Neural progenitor cell (in vitro differentiated cells): ENCODE measurements around the gene SRGAP2C.
"Not testable (repeated sequence)": the region's sequence is repeated elsewhere in the genome, so short reads cannot be mapped to it uniquely, and the experiment has no call there.

ENCODE experiments used
- EZH2 ChIP-seq: fragments of 200-600 bp; sonication (generic); IDR thresholded peaks from 2 replicates; pipeline ENCODE4 v1.6.1; 2017; ENCODE audit warnings: antibody characterized with exemption, mild to moderate bottlenecking, moderate library complexity
- TF ChIP-seq, protein P1 (sequence below): fragments of 200-600 bp; sonication (generic); IDR thresholded peaks from 2 replicates; pipeline ENCODE4 v1.5.1; 2017; ENCODE audit warnings: antibody characterized with exemption, mild to moderate bottlenecking

DNA sequence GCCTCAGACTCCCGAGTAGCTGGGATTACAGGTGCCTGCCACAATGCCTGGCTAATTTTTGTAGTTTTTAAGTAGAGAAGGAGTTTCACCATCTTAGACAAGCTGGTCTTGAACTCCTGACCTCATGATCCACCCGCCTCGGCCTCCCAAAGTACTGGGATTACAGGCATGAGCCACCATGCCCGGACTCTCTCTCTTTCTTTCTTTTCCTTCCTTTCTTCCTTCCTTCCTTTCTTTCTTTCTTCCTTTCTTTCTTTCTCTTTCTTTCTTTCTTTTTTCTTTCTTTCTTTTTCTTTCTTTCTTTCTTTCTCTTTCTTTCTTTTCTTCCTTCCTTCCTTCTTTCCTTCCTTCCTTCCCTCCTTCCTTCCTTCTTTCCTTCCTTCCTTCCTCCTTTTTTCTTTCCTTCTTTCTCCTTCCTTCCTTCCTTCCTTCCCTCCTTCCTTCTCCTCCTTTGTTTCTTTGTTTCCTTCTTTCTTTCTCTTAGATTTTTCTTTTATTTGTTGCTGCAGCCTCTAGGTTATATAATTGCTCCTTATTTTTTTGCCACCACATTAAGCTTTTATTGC, 234.4 kb downstream of the SRGAP2C start:
- not testable (repeated sequence) for TF ChIP-seq EZH2
- TF ChIP-seq, protein P1, sequence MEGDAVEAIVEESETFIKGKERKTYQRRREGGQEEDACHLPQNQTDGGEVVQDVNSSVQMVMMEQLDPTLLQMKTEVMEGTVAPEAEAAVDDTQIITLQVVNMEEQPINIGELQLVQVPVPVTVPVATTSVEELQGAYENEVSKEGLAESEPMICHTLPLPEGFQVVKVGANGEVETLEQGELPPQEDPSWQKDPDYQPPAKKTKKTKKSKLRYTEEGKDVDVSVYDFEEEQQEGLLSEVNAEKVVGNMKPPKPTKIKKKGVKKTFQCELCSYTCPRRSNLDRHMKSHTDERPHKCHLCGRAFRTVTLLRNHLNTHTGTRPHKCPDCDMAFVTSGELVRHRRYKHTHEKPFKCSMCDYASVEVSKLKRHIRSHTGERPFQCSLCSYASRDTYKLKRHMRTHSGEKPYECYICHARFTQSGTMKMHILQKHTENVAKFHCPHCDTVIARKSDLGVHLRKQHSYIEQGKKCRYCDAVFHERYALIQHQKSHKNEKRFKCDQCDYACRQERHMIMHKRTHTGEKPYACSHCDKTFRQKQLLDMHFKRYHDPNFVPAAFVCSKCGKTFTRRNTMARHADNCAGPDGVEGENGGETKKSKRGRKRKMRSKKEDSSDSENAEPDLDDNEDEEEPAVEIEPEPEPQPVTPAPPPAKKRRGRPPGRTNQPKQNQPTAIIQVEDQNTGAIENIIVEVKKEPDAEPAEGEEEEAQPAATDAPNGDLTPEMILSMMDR, result not testable (repeated sequence)
